Activated CD4-positive, alpha-beta T cell treated with anti-CD3 and anti-CD28 coated beads, Interleukin-2, amount 50 U/mL, for 16 hours (primary cell): Measurements from ENCODE around the gene DNAJC1.
"Not testable (repeated sequence)": the region's sequence is repeated elsewhere in the genome, so short reads cannot be mapped to it uniquely, and the experiment has no call there.

Experiments
- DNase-seq: peaks from one replicate; pipeline ENCODE4 v3.0.0-alpha.2; 2020

DNAJC1 gene

DNA sequence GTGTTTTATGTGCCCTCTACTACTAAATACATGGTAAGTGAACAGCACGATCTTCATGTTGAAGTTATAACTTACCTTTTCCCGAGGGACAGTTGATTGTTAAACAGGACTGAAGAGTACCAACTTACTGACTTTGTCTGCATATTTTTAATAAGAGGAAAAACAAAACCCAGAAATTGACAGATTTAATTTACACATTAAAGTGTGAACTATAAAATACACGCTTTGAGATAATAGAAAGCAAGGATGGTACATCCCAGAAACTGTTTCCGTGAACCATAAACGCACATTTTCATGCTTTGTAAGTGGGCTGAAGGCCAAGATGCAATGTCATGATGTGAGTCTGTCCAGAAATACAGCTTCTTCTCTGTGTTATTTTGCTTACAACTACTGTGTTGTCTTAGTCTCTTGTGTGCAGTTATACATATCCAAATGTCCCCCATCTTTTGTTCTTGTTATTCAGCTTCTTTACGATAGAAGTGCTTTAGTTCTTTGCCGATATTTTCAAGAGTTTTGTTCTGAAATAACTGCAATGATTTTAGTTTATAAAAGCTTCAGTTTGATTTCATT, 279.4 kb downstream of the DNAJC1 start:
- DNase-seq: no peak

DNA sequence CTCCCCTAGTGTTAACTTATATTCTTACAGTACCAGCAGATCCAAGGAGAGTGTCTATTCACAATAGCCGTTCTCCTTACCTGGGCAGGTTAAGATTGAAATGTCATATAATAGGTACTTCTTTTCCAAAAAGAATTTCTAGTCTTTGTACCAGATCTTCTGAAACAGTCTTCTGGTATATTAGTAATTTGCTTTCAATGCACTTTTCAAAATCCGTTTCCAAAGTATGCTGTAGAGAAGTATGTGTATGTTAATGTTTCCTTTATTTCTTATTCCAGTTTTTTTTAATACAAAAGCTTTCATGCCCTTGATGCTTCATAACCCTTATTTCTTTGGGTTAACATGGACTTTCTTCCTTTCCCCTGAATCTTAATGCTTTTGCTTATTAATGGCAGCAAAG, 281.3 kb downstream of the DNAJC1 start:
- no peak for DNase-seq

DNA sequence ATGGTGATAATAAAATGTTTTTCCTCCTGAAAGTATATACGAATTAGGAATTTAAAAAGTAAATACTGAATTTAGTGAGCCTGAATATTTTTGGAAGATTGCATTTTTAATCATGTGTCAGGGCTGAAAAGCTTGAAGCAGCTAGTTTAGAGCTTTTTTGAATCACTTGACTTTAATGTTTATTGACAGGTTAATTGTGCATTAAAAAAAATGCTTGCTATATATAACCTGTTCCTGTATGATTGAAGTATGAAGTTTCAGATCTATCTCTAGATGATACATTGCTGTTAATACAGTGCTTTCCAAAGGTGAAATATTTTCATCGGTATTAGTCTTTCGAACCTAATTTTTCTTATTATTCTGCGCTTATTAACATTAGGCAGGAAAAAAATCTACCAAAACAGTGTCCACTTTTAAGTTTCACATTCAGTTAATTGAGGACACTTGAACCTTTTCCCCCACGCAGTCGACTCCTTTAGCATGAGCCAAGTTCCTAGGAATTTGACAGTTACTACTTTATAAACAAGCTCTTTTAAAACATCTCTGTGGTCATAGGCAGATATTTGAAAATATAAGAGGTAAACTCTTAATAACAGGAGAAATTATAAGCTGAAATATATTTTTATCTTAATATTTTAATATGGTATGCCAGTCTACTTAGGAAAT, 282.4 kb downstream of the DNAJC1 start:
- no peak for DNase-seq

DNA sequence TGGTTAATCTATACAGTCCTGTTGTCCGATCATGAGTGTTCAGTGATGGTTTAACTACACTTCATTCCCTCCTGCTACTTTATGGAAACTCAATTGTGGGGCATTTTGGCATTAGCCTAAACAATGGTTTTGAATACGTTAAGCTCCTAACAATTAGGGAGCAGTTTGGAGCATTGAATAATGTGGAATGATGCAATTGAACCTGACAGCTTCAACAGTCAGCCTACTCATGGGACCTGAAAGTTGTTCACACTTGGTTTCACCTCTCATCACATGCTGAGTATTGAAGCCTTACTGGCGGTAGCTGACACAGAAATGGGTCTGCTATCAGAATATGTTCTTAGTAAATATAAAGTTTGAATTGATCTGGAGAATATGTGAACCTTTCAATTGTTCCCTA, 283.4 kb downstream of the DNAJC1 start:
- DNase-seq: no peak

DNA sequence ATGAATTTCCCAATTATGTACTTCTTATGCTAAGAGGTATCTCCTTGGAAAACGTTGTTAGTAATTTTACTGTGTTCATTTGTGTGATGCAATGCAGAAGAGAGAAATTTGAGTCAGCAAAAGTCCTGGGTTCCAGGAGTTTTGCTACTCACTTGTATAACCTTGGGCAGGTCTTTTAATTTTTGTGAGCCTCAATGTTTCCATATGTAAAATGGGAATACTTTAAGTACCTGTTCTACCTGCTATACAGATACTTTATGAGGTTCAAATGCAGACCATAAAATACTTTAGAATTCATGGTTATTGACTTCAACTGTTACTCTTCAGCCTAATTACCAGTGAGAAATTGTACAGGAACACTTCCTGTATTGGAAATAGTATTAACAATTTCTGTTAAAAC, 284.0 kb downstream of the DNAJC1 start:
- DNase-seq: no peak

DNA sequence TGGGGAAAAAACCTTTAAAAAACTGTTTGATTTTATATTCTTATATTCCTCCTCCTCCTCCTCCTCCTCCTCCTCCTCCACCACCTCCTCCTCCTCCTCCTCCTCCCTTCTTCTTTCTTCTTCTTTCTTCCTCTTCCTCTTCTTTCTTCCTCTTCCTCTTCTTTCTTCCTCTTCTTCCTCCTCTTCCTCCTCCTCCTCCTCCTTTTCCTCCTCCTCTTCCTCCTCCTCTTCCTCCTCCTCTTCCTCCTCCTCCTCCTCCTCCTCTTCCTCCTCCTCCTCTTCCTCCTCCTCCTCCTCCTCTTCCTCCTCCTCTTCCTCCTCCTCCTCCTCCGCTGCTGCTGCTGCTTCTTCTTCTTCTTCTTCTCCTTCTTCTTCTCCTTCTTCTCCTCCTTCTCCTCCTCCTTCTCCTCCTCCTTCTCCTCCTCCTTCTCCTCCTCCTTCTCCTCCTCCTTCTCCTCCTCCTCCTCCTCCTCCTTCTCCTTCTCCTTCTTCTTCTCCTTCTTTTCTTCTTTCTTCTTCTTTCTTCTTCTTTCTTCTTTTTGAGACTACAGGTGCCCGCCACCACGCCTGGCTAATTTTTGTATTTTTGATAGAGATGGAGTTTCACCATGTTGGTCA, 286.0 kb downstream of the DNAJC1 start:
- not testable (repeated sequence) for DNase-seq

DNA sequence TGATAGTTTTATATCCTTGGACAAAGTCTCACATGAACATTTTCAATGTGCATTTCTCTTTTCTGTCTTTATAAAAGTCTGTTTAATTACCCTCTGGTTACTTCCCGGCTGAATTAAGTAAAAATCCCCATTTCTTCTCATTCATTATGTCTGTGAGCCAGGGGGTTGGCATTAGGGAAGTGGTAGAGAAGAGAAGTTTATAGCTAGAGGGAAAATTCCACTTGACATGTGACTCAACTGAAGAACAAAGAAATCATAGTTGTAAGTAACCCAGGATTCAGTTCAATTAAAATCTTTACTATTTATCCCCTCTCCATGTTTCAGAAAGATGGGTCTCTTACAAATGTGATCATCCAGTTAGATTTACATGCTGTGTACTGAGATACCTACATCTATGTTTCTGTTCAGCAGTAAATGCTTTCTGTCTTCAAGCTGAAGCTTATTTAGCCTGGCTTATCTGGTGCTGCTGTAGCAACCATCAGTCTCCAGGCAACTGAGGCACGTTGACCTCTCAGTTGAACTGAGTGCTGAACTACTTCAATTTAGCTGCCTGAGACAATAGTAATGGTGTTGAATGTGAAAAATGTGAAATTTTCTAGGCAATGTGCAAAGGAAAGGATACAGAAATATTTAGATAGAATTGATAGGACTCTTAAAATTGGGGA, 287.9 kb downstream of the DNAJC1 start:
- DNase-seq: no peak

DNA sequence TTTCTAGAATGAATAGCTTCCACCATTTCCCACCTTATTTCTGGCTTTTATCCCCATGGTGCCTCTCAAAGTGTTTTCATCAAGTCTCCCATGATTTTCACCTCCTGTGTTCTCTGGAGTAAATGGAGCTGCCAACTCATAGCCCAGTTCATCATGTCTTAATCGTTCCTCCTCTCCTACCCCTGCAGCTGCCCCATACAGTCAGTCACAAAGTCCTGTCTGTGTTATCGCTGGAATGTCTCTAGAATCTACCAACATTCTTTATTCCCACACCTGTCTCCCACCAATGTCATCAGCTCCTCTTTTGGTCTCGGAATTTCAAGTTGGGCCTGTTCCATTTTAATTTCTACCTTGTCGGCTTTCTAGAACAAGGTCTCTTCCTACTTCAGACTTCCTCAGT, 290.6 kb downstream of the DNAJC1 start:
- DNase-seq: no peak

DNA sequence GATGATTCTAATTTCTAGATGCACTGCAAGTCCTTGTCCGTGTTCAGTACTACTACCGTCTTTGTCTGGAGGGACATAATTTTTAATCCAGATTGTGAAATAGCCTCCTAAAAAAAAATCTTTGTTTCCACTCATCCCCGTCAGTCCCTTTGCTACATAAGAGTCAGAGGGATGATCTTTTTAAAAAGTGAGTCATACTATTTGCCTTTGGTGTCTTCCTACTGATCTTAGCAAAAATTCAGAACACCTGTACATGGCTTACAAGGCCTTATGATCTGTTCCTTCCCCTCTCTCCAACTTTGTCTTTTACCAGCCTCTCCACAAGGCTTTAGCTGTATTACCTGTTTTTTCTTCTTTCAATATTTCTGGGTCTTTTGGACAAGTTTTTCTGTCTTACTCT, 296.0 kb downstream of the DNAJC1 start:
- DNase-seq: no peak
